SK-N-SH (cell line): Measurements from ENCODE around the gene PDE6G.

ENCODE experiments used
- FOXJ3 ChIP-seq: sonication (generic); formaldehyde crosslinking; IDR thresholded peaks from 2 replicates; pipeline ENCODE4 v1.5.1; 2020; ENCODE audit warnings: mild to moderate bottlenecking, missing genetic modification reagents
- NFIC ChIP-seq: IDR thresholded peaks from 2 replicates; pipeline ENCODE4 v1.4.0; 2012; ENCODE audit warnings: borderline replicate concordance
- RCOR1 ChIP-seq: fragments of 150-350 bp; IDR thresholded peaks from 2 replicates; pipeline ENCODE4 v1.6.1; 2017; ENCODE audit warnings: antibody characterized with exemption, low read length
- TF ChIP-seq, protein P1 (sequence below): fragments of 200-600 bp; sonication (generic); IDR thresholded peaks from 2 replicates; pipeline ENCODE4 v1.6.1; 2017; ENCODE audit warnings: antibody characterized with exemption, mild to moderate bottlenecking, moderate library complexity
- TF ChIP-seq, protein P2 (sequence below): IDR thresholded peaks from 2 replicates; pipeline ENCODE4 v1.4.0; 2012; ENCODE audit warnings: low read depth

DNA sequence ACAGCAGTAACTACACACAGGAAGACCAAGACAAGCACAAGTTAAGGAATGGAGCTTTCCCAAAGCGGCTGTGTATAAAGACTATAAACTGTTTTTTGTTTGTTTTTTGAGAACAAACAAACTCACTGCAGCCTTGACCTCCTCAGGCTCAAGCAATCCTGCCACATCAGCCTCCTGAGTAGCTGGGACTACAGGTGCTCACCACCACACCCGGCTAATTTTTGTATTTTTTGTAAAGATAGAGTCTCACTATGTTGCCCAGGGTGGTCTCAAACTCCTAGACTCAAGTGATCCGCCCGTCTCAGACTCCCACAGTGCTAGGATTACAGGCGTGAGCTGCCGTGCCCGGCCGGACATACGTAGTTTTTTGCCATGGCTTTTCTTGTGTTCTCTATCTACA is 4.1 kb upstream of the PDE6G start:
- TF ChIP-seq, protein P1, sequence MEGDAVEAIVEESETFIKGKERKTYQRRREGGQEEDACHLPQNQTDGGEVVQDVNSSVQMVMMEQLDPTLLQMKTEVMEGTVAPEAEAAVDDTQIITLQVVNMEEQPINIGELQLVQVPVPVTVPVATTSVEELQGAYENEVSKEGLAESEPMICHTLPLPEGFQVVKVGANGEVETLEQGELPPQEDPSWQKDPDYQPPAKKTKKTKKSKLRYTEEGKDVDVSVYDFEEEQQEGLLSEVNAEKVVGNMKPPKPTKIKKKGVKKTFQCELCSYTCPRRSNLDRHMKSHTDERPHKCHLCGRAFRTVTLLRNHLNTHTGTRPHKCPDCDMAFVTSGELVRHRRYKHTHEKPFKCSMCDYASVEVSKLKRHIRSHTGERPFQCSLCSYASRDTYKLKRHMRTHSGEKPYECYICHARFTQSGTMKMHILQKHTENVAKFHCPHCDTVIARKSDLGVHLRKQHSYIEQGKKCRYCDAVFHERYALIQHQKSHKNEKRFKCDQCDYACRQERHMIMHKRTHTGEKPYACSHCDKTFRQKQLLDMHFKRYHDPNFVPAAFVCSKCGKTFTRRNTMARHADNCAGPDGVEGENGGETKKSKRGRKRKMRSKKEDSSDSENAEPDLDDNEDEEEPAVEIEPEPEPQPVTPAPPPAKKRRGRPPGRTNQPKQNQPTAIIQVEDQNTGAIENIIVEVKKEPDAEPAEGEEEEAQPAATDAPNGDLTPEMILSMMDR = no peak
- no peak for TF ChIP-seq FOXJ3 (CRISPR knock-in tag)
- TF ChIP-seq, protein P2, sequence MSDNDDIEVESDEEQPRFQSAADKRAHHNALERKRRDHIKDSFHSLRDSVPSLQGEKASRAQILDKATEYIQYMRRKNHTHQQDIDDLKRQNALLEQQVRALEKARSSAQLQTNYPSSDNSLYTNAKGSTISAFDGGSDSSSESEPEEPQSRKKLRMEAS = no peak
- TF ChIP-seq NFIC = no peak
- no peak for TF ChIP-seq RCOR1
